Measurements from ENCODE around the gene VASP. TPM values are rescaled to one million over a fixed set of nuclear protein-coding genes. Genes with fewer than 3 reads are reported as not detected.

VASP gene
- total and polyA plus RNA-seq, 2 of the 13 experiments (the other 11 are each of a cell fraction or from before 2014, with no cell fraction given) = 41.8 to 67.1 TPM

- TF ChIP-seq ZNF720 (CRISPR knock-in tag; IDR thresholded peaks at IDR 0.05) (no peak), ZFP36L2 (CRISPR knock-in tag; IDR thresholded peaks at IDR 0.05) (no peak), NAIF1 (CRISPR knock-in tag; IDR thresholded peaks at IDR 0.05; ENCODE audit: borderline replicate concordance) (no peak), SIX4 (CRISPR knock-in tag; IDR thresholded peaks at IDR 0.05) (no peak), RFX3 (CRISPR knock-in tag; IDR thresholded peaks at IDR 0.05) (no peak; the same call in 1 of the 2 replicates), MED13 (CRISPR knock-in tag; IDR thresholded peaks at IDR 0.05) (peak; percentile 32; the same call in 1 of the 2 replicates), ZNF567 (CRISPR knock-in tag; IDR thresholded peaks at IDR 0.05; ENCODE audit: borderline replicate concordance) (no peak), PTBP1 (IDR thresholded peaks at IDR 0.05; ENCODE audit: low read depth, low read length, poor library complexity, severe bottlenecking) (no peak), ZSCAN29 (CRISPR knock-in tag; conservative IDR thresholded peaks at IDR 0.05) (no peak; the same call in 1 of the 2 replicates), ZGPAT (CRISPR knock-in tag; IDR thresholded peaks at IDR 0.05) (peak; percentile 89), KDM4B (CRISPR knock-in tag; IDR thresholded peaks at IDR 0.05) (0 out of 2 replicates have a peak, but pooled peaks have one; percentile 18), ZNF17 (CRISPR knock-in tag; IDR thresholded peaks at IDR 0.05) (no peak), FOXP4 (CRISPR knock-in tag; IDR thresholded peaks at IDR 0.05) (peak; percentile 45), NBN (conservative IDR thresholded peaks at IDR 0.05) (no peak), MAFF (IDR thresholded peaks at IDR 0.05; ENCODE audit: low read depth, low read length) (peak; percentile 66; the same call in 1 of the 2 replicates), ZC3H13 (CRISPR knock-in tag; IDR thresholded peaks at IDR 0.05) (peak; percentile 47; the same call in 1 of the 2 replicates), ARID5B (CRISPR knock-in tag; IDR thresholded peaks at IDR 0.05) (peak; percentile 56), ZNF136 (CRISPR knock-in tag; IDR thresholded peaks at IDR 0.05; ENCODE audit: low read depth) (no peak), SOX5 (CRISPR knock-in tag; IDR thresholded peaks at IDR 0.05; ENCODE audit: borderline replicate concordance) (peak; percentile 13; the same call in 1 of the 2 replicates), PLRG1 (conservative IDR thresholded peaks at IDR 0.05) (no peak), ZNF776 (CRISPR knock-in tag; IDR thresholded peaks at IDR 0.05) (no peak), ZNF800 (CRISPR knock-in tag; IDR thresholded peaks at IDR 0.05) (peak; percentile 52; the same call in 1 of the 2 replicates)
Measured at GRCh38 chr19:45478454-45479238, 28.6 kb upstream of the VASP start (continued).
